ENCODE measurements around the gene NRXN3. TPM values are rescaled to one million over a fixed set of nuclear protein-coding genes. Genes with fewer than 3 reads are reported as not detected.

The NRXN3 gene
- polyA plus RNA-seq, 1 experiment = 7.0 TPM

GRCh38 chr14:78195431-78195830 lies 25.3 kb downstream of the NRXN3 start:
- Histone ChIP-seq H3K4me3 (ENCODE audit: low read depth, low read length) (no peak overlapping the region), H3K36me3 (ENCODE audit: control insufficient read depth, insufficient read depth, low read length) (no peaks in the 10 kb centered on the region), H3K27me3 (ENCODE audit: control insufficient read depth, insufficient read depth, low read length) (no peaks in the 10 kb centered on the region)
- TF ChIP-seq CTCF (IDR thresholded peaks at IDR 0.05; ENCODE audit: insufficient read depth, low read depth, low read length) = no peak
- POLR2A ChIA-PET = no interaction called here
- CTCF ChIA-PET = no interaction called here
- DNase-seq (ENCODE audit: low read depth) = no peak

- CTCF ChIA-PET = no interaction called here
- no peaks in the 10 kb centered on the region for H3K27me3 ChIP-seq (ENCODE audit: control insufficient read depth, insufficient read depth, low read length)
- no peak for TF ChIP-seq CTCF (IDR thresholded peaks at IDR 0.05; ENCODE audit: insufficient read depth, low read depth, low read length)
- DNase-seq (ENCODE audit: low read depth) = no peak
- no peaks in the 10 kb centered on the region for H3K36me3 ChIP-seq (ENCODE audit: control insufficient read depth, insufficient read depth, low read length)
- POLR2A ChIA-PET = no interaction called here
- no peak overlapping the region for H3K4me3 ChIP-seq (ENCODE audit: low read depth, low read length)
These were observed 26.1 kb downstream of the NRXN3 start for GRCh38 chr14:78196323-78196722.

GRCh38 chr14:78197051-78197450 lies 26.9 kb downstream of the NRXN3 start:
- ChIA-PET POLR2A (no interaction called here), CTCF (interaction anchor here (1.1 kb wide), 1 partner anchor 10 kb away, joined by 3 read pairs; no protein-coding TSS in a partner anchor)
- Histone ChIP-seq H3K36me3 (ENCODE audit: control insufficient read depth, insufficient read depth, low read length) (no peaks in the 10 kb centered on the region), H3K27me3 (ENCODE audit: control insufficient read depth, insufficient read depth, low read length) (no peaks in the 10 kb centered on the region), H3K4me3 (ENCODE audit: low read depth, low read length) (no peak overlapping the region)
- TF ChIP-seq CTCF (IDR thresholded peaks at IDR 0.05; ENCODE audit: insufficient read depth, low read depth, low read length) = no peak
- DNase-seq (ENCODE audit: low read depth) = no peak

GRCh38 chr14:78202163-78202562 lies 32.0 kb downstream of the NRXN3 start:
- Histone ChIP-seq H3K4me3 (ENCODE audit: low read depth, low read length) (no peak overlapping the region), H3K27me3 (ENCODE audit: control insufficient read depth, insufficient read depth, low read length) (no peaks in the 10 kb centered on the region), H3K36me3 (ENCODE audit: control insufficient read depth, insufficient read depth, low read length) (no peaks in the 10 kb centered on the region)
- no peak for DNase-seq (ENCODE audit: low read depth)
- ChIA-PET CTCF (no interaction called here), POLR2A (no interaction called here)
- TF ChIP-seq CTCF (IDR thresholded peaks at IDR 0.05; ENCODE audit: insufficient read depth, low read depth, low read length) = no peak

- no peak for DNase-seq (ENCODE audit: low read depth)
- H3K36me3 ChIP-seq (ENCODE audit: control insufficient read depth, insufficient read depth, low read length) = no peaks in the 10 kb centered on the region
- TF ChIP-seq CTCF (IDR thresholded peaks at IDR 0.05; ENCODE audit: insufficient read depth, low read depth, low read length) = no peak
- CTCF ChIA-PET = no interaction called here
- no peaks in the 10 kb centered on the region for H3K27me3 ChIP-seq (ENCODE audit: control insufficient read depth, insufficient read depth, low read length)
- no peak overlapping the region for H3K4me3 ChIP-seq (ENCODE audit: low read depth, low read length)
- POLR2A ChIA-PET = no interaction called here
These were observed 32.8 kb downstream of the NRXN3 start for GRCh38 chr14:78202976-78203375.

Data from BJ (cell line).